OCI-LY7 (cell line): ENCODE results near the gene BTBD17.

Source experiments
- EZH2phosphoT487 ChIP-seq: fragments of 200-600 bp; sonication (generic); IDR thresholded peaks from 2 replicates; pipeline ENCODE4 v1.6.1; 2018; ENCODE audit warnings: low read depth, borderline replicate concordance, mild to moderate bottlenecking, mixed run types, antibody characterized with exemption, low read length, moderate library complexity, mixed read lengths
- TF ChIP-seq, protein P1 (sequence below): fragments of 200-600 bp; sonication (generic); conservative IDR thresholded peaks from 2 replicates; pipeline ENCODE4 v1.5.1; 2014; ENCODE audit warnings: mild to moderate bottlenecking, antibody characterized with exemption, low read length, moderate library complexity, mixed read lengths

DNA sequence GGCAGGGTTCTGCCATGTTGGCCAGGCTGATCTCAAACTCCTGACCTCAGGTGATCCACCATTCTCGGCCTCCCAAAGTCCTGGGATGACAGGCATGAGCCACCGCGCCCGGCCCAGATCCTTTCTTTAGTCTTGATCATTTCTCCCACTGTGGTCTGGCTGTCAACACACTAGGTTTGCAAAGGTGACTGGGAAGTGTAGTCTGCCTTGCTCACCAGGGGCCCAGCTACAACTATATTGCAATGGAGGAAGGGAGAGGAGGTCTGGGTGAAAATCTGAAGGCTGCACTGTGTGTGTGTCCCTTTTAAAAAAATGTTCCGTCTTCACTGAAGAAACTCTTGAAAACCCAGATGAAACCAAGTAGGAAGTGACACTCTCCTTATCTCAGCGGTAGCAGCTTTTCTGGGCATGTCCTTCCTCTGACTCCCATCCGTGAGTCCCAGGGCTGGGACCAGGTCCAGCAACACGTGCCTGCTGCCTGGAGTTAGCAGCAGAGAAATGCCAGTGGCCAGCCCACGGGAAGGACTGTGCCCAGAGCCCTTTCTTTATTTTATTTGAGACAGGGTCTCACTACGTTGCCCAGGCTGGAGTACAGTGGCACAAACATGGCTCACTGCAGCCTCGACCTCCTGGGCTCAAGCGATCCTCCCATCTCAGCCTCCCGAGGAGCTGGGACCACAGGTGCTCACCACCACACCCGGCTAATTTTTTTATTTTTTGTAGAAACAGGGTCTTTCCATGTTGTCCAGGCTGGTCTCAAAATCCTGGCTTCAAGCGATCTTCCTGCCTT, 53.5 kb downstream of the BTBD17 start:
- TF ChIP-seq, protein P1, sequence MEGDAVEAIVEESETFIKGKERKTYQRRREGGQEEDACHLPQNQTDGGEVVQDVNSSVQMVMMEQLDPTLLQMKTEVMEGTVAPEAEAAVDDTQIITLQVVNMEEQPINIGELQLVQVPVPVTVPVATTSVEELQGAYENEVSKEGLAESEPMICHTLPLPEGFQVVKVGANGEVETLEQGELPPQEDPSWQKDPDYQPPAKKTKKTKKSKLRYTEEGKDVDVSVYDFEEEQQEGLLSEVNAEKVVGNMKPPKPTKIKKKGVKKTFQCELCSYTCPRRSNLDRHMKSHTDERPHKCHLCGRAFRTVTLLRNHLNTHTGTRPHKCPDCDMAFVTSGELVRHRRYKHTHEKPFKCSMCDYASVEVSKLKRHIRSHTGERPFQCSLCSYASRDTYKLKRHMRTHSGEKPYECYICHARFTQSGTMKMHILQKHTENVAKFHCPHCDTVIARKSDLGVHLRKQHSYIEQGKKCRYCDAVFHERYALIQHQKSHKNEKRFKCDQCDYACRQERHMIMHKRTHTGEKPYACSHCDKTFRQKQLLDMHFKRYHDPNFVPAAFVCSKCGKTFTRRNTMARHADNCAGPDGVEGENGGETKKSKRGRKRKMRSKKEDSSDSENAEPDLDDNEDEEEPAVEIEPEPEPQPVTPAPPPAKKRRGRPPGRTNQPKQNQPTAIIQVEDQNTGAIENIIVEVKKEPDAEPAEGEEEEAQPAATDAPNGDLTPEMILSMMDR: no peak
- TF ChIP-seq EZH2phosphoT487: no peak
